GM19372 (cell line): Measurements from ENCODE around the gene DNAH3.

Source experiments
- ATAC-seq: cut with Tn5 transposase; IDR thresholded peaks from one replicate; pipeline ENCODE4 v1.9.1; 2021; ENCODE audit warnings: mild to moderate bottlenecking, low read depth, moderate library complexity; ENCODE audit not compliant: unreplicated experiment

The DNAH3 gene

DNA sequence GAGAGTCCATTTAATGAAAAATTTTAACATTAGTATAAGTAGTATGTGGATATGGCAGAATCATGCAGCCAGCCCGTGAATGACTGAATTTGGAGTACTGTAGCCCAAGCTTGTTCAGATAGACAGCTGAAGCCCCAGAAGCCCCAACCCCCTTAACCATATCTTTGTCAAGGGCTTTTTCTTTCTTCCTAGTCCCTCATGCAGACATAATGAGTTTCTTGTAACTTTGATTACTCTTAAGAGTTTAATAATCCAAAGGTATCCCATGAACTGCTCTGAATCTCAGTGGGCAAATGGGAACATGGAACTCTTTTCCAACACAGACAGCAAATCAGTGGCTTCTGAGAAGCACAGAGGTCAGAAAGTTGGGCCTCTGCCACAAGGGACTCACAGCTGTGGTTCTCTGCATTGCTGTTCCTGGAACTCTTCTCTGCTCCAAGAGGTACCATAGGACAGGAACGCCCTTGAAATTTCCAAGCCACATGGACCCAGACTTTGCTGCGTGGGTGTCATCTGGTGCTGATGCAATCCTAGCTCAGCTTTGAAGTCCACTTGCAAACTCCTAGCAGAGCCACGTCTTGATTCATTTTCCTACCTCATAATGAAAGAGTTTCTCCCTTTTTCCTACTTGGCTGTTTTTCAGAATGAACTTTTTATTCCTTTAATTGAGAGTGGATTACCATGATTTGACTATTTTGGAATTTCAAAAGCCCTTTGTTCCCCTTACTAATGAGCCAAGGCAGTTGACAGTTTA is 232.0 kb downstream of the DNAH3 start:
- no peak for ATAC-seq

- no peak for ATAC-seq
These were observed 233.7 kb downstream of the DNAH3 start for GRCh38 chr16:20916942-20917341.

DNA sequence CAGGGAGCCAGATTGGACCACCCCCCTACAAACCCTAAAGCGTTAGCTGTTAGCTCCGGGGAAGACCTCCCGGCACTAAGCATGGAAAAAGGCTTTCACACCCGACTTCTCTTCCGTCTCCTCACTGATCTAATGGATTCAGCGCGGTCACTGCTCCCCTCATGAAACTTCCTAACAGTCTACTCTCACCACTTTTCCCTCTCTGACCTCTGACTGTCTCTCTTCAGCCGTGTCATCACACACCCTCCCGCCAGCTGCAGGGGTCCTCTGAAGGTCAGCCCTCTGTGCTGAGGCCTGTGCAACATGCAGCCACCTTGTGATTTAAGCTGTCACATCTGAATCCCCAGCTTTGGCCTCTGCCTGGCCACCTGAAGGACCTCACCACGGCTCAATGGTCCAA is 234.4 kb downstream of the DNAH3 start:
- no peak for ATAC-seq

DNA sequence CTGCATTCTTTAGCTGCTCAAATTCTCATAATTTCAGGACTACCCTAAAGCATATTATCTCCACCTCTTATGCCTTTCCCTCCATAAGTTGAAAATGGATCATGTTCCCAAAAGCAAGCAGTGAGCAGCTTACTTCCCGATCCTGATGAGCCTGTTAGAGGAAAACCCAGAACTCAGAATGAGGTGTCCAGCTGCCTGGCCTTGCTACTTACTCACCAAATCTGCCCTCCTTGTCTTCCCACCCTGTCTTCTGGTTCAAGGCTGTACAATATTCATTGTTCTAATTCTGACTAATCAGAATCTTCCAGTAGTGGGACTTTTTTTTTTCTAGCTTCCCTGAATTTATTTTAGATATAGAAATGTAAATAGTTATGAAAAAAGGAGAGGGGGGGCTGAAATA is 239.3 kb downstream of the DNAH3 start:
- no peak for ATAC-seq

- ATAC-seq, result no peak
These were observed 239.8 kb downstream of the DNAH3 start for GRCh38 chr16:20910781-20911321.

DNA sequence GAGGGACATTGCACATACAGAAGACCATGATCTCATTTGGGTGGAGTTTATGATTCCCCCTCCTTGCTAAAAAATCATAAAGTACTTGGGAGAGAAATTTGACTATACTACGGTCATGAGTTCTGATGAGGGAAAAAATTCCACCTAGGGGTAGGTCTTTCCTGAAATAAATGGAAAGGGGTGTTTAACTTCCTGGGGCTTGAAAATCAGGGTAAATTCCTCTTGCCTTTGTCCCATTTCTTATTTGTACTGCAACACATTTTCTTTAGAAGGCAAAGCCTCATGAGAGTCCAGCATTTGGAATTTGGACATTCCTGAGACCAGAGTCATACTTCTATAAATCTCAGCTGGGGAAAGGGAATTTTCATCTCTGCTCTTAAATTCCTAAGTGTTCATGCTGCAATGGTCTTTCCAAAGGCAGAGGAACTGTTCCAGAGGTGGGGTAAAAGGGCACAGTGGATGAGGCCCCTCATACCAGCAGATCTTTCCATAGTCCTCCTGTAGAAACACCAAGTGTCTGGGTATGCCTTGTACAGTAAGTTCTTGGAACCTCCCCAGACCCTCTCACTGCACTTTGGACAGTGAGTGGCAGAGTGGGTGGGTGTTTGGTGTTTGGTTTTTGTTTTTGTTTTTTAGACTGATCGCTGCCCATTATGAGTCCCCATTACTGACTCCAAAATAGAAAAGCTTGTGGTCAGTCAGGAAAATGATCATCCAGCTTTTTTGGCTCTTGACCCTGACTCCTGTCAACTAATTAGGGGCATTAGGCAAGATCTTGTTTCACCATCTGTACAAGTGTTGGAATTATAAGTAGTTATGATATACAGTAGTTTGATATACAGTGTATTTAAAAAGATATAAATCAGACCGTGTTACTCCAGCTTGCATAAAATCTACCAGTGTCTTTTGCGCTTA is 244.0 kb downstream of the DNAH3 start:
- ATAC-seq, result no peak

- no peak for ATAC-seq
These were observed 245.1 kb downstream of the DNAH3 start for GRCh38 chr16:20905576-20905975.

GRCh38 chr16:20904507-20905081 is 246.1 kb downstream of the DNAH3 start:
- ATAC-seq, result no peak

DNA sequence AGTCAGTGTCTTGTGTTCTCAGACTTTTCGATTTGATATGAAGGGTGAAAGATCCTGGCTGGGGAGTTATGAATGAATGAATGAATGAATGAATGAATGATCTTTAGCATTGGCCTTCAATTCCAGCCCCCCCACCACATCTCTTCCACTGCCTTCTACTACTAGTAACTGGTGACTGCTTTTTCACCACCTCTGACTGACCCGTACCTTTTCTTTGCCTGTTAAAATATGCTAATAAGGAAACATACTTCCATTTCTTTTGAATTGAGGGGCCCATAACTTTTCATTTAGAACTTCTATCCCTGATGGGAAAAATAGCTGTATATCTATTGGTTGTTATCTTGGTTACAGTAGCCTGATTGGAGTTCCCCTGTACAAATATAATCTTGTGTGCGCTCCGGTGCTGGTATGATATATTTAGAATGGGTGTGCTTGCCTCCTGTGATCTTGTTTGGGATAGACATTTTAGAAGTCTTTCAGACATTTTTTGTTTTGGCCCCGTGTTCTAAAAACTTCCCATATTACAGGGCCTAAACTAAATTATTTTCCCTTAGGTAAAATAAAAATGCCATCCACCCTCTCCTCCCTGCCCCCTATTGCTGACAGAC is 246.6 kb downstream of the DNAH3 start:
- ATAC-seq, result no peak

- ATAC-seq, result no peak
These were observed 247.3 kb downstream of the DNAH3 start for GRCh38 chr16:20903116-20903898.

DNA sequence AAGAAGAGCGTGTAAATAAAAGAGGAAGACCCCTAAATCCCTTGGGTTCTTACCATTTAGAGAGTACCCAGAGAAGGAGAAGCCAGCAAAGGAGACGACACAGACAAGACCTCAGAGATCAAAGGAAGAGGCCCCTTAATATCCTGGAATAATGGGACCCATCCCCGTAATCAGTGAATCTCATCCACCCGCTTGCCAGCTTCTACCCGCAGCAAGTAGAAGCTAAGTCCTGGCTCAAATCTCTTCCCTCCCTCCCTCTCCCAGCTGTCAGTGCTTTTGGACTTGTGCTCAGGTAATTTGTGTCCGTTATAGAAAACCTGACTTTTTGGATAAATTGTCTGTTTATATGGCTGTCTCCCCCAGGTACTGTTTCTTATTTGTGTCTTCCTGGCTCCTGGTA is 248.2 kb downstream of the DNAH3 start:
- ATAC-seq, result no peak

DNA sequence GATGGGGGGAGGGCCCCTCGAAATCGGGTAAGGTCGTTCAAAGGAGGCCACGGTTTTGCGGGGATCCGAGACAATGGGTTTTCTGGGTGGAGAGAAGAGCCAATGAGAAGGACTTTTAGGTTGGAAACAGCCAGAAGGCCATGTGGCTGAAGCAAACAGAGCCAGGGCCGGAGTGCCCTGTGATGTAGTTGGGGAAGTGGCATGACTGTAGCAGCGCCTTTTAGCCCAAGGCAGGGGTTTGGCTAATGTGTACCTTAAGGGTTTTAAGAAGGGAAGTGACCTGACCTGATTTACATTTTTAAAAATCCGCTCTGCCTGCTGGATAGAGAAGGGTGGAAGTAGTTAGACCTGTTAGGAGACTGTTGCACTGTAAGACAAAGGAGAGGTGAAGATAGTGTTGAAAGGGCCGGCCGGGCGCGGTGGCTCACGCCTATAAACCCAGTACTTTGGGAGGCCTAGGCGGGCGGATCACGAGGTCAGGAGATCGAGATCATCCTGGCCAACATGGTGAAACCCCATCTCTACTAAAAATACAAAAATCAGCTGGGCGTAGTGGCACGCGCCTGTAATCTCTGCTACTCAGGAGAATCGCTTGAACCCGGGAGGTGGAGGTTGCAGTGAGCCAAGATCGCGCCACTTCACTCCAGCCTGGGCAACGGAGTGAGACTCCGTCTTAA is 249.1 kb downstream of the DNAH3 start:
- no peak for ATAC-seq

- peak; percentile 5 for ATAC-seq
These were observed 249.6 kb downstream of the DNAH3 start for GRCh38 chr16:20901068-20901435.

DNA sequence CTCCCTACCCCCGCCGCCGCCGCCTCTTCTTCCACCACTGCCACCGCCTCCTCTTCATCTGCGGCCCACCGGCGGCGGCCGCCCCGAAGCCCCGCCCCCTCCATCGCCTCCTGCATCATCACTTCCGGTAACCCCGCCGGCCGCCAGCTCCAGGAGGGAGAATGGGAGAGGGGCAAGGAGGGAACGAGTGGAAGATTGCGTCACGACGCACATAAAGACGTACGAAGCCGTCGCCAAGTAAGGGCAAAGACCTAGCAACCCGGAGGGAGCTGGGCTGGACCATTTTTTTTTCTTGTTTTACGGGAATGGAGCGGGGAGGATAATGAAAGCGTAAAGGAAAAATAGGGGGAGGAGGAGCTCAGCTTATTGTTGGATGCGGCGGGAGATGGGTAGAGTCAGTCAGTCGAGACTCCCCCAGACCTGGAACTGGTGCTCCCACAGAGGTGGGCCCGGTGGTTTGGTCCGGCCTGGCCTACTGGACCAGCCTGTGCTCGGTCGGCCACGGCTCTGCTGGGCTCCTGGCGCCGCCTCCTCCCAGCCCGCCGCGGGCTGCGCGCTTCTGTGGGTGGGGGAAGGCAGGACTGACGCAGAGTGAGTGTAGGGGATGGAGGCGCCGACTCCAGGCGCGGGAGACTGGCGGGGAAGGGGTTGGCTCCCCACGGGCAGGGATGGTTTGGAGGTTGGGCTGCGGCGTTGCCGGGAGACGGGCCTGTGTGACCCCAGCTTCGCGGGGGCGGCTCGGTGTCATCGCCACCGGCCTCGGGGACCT is 250.2 kb downstream of the DNAH3 start, which contains the start of the genes DCUN1D3 and LYRM1:
TSS of gene DCUN1D3 (minus strand) at position 60 of the 769 bp plus-strand sequence. CDS start 37,820 bp downstream, outside the sequence.
TSS of gene LYRM1 (plus strand) at position 473 of the 769 bp plus-strand sequence. CDS start 14,785 bp downstream, outside the sequence.
- ATAC-seq, result peak; percentile 70

DNA sequence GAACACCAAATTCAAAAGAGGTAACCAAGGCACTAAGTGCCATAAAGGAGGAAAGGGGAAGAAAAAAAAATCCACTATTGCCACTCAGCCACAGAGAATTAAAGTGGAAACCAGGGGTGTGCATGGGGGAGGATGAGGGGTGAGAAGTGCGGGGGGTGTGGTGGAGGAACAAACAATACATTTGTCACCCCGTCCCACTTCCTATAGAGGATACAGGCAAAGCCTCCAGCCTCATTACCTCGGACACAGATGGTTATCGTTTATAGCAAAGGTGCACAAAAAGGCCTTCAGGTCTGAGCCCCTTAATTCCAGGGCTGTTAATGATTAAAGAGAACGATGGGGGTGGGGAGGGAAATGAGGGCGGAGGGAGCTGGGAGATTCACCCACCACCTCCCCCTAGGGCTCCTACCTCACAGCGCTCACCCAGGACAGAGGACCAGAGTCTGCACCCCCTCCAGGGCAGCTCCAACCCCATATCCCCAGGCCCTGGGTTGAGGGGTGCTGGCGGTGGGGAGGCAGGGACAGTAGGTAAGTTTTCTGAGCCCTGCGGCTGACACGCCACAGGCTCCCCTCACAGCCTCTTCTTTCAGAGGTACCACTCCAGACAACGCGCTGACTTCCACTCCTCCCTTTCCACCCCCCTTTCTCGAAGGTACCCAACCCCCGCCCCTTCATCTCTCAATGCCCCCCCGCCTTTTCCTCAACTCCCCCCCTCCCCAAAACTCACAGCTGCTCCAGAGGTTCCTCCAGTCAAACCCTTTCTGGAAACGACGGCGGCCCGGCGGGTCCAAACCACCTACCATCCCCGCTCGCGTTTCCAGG is 251.0 kb downstream of the DNAH3 start:
- ATAC-seq, result no peak

GRCh38 chr16:20899071-20899470 is 251.6 kb downstream of the DNAH3 start:
- ATAC-seq, result no peak

- no peak for ATAC-seq
These were observed 252.7 kb downstream of the DNAH3 start for GRCh38 chr16:20897922-20898321.
